ENCODE data around the gene KCNMB4. TPM values are rescaled to one million over a fixed set of nuclear protein-coding genes. Genes with fewer than 3 reads are reported as not detected.

Gene KCNMB4
- total and polyA plus RNA-seq, 7 experiments from 2014 or later: 0.31 to 1.9 (median 1.4) TPM

DNA sequence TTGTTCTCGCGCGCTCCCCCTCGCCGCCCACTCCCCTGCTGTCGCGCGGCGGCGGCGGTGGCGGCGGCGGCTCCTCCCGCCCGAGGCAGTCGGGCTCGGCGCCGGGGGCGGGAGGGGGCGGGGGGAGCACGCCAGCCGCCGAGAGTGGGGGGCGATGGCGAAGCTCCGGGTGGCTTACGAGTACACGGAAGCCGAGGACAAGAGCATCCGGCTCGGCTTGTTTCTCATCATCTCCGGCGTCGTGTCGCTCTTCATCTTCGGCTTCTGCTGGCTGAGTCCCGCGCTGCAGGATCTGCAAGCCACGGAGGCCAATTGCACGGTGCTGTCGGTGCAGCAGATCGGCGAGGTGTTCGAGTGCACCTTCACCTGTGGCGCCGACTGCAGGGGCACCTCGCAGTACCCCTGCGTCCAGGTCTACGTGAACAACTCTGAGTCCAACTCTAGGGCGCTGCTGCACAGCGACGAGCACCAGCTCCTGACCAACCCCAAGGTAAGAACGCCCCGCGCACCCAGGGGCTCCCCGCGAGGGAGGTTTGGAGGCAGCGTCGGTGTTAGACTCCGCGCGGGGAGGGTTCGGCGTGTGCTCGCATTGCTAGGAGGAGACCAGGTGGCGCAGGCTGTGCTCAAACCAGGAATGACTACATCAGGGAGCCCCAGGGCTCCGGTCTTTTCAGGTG, 629 bp downstream of the KCNMB4 start:
- Mint-ChIP-seq H3K4me3 (peak overlapping the region; percentile 94 to 99 (median 97)), H3K27me3 (peaks cover 0 to 53% (median 0%) of the 10 kb centered on the region in 5 donors), H3K9me3 (no peaks in the 10 kb centered on the region), H3K4me1 (peaks cover 12 to 41% (median 34%) of the 10 kb centered on the region in 7 donors), H3K27ac (peak overlapping the region; percentile 58 to 91 (median 89)), H3K36me3 (peaks cover 0 to 5% (median 0%) of the 10 kb centered on the region in 5 donors)
- Histone ChIP-seq H3K27ac (ENCODE audit: low read depth, low read length) (peak overlapping the region; percentile 71), H3K4me3 (ENCODE audit: low read length) (peak overlapping the region; percentile 70), H3K36me3 (ENCODE audit: control insufficient read depth in 2 of 3, insufficient read depth in 3 of 3, low read length in 3 of 3) (peaks cover 0 to 4% (median 0%) of the 10 kb centered on the region in 3 experiments), H3K4me1 (ENCODE audit: control insufficient read depth in 2 of 2, insufficient read depth in 2 of 2, low read length in 2 of 2) (peaks cover 16 to 19% of the 10 kb centered on the region in 2 donors), H3K9me3 (ENCODE audit: control insufficient read depth in 2 of 3, low read length in 3 of 3) (no peaks in the 10 kb centered on the region), H3K27me3 (ENCODE audit: control insufficient read depth in 2 of 2, insufficient read depth in 2 of 2, low read length in 2 of 2) (peaks cover 0 to 4% of the 10 kb centered on the region in 2 donors)
- peak; percentile 72 for ATAC-seq
- CTCF ChIA-PET: interaction anchor here (0.6 to 1.1 kb wide), 2 partner anchors 122 to 440 kb away, joined by 3 to 4 read pairs; no protein-coding TSS in a partner anchor
- POLR2A ChIA-PET: interaction anchor here (0.6 to 3.0 kb wide), 5 partner anchors 23 to 378 kb away, joined by 3 to 13 read pairs (median 4); no protein-coding TSS in a partner anchor
- intact Hi-C loops (cut with micrococcal nuclease): loop anchor here (1.0 to 10.0 kb wide), 12 partner anchors 8 to 1471 kb away; partner anchors contain the start of genes CCT2 (in 2 of the 2), CNOT2 (in 2 of the 2), RAB3IP (in 2 of the 2) and CPSF6 (in 1 of the 2)
- DNase-seq: peak; percentile 46 to 81 (median 71)

DNA sequence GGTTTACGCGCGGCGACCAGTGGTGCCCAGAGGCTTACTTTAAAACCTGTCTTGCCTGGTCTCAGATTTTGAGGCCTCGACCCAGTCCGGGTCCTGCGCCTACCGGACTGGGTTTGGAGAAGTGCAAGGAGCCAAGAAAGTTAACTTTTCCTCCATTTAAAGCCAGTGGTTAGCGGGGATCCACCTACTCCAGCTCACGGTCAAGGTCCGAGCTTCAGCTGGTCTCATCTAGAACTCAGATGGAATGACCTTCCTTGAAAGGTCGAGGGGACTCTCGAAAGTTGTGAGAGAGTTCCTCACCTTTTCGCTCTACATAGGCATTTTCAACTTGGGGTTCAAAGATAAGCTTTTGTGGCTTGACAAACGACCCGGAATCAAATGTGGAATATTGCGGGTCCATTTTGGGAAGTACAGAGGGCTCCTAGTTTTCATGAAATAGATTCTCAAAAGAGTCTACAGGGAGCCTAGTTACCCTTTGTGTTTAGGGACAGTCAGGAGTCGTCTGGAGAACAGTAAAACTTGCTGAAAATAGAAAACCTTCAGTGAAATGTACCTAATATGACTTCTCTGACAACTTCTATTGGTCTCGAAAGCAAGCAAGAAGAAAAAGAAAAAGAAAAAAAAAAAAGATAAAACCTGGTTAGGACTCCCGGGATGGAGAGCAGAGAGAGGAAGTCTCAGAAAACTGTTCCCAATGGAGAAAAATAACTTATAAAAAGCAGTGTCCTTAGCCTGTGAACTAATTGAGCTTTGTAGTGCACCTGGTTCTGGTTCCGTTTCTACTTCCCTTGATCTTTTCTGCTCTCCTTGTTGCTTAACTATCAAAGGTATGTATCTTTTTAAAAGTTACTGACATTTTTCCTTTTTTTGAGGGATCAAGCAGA, 1.4 kb downstream of the KCNMB4 start:
- CTCF ChIA-PET: no interaction called here
- Histone ChIP-seq H3K4me3 (ENCODE audit: low read length) (peak overlapping the region; percentile 70), H3K4me1 (ENCODE audit: control insufficient read depth in 2 of 2, insufficient read depth in 2 of 2, low read length in 2 of 2) (peaks cover 16 to 19% of the 10 kb centered on the region in 2 donors)

DNA sequence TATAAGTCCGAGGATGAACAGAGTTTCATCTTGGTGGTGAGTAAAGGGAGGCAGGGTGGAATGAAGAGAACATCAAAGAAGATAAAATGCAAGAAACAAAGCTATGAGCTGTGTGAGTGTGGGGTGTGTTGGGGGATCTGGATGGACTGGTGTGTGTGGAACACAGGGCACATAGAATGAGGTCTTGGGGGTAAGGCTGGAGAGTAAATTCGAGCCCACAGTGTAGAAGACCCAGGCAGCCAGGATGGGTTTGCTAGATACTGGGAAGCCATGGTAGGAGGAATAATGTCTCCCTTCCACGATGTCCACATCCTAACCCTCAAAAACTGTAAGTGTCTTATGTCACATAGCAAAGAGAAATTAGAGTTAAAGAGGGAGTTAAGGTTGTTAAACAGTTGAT, 6.8 kb downstream of the KCNMB4 start:
- H3K4me3 ChIP-seq (ENCODE audit: low read length): no peak overlapping the region
- DNase-seq (no peak), ATAC-seq (no peak)
- H3K27ac Mint-ChIP-seq: no peak overlapping the region
- POLR2A ChIA-PET: no interaction called here
- peaks cover 0 to 7% (median 0%) of the 10 kb centered on the region in 11 donors for H3K9me3 Mint-ChIP-seq
- H3K4me1 ChIP-seq (ENCODE audit: control insufficient read depth in 2 of 2, insufficient read depth in 2 of 2, low read length in 2 of 2): peaks cover 0 to under 1% of the 10 kb centered on the region in 2 donors
- peaks cover 0 to 7% (median under 1%) of the 10 kb centered on the region in 7 donors for H3K4me1 Mint-ChIP-seq
- no peak overlapping the region for H3K4me3 Mint-ChIP-seq
- no peaks in the 10 kb centered on the region for H3K9me3 ChIP-seq (ENCODE audit: control insufficient read depth in 2 of 3, low read length in 3 of 3)
- H3K36me3 Mint-ChIP-seq: peaks cover 0 to 11% (median 9%) of the 10 kb centered on the region in 5 donors
- no peak overlapping the region for H3K27ac ChIP-seq (ENCODE audit: low read depth, low read length)
- CTCF ChIA-PET: no interaction called here
- H3K27me3 ChIP-seq (ENCODE audit: control insufficient read depth in 2 of 2, insufficient read depth in 2 of 2, low read length in 2 of 2): no peaks in the 10 kb centered on the region
- intact Hi-C loops (cut with micrococcal nuclease): no loop called here
- H3K27me3 Mint-ChIP-seq: peaks cover 0 to 11% (median 0%) of the 10 kb centered on the region in 5 donors
- H3K36me3 ChIP-seq (ENCODE audit: control insufficient read depth in 2 of 3, insufficient read depth in 3 of 3, low read length in 3 of 3): no peaks in the 10 kb centered on the region

More for the DNA sequence above, 1.4 kb downstream of the KCNMB4 start:
- Mint-ChIP-seq H3K27me3 (peaks cover 0 to 45% (median 0%) of the 10 kb centered on the region in 5 donors), H3K4me3 (peak overlapping the region; percentile 94 to 99 (median 97)), H3K9me3 (peaks cover 0 to 4% (median 0%) of the 10 kb centered on the region in 11 donors), H3K27ac (peak overlapping the region in 8 of 9 donors; percentile 82 to 91 (median 89)), H3K4me1 (peaks cover 12 to 41% (median 34%) of the 10 kb centered on the region in 7 donors), H3K36me3 (peaks cover 0 to 7% (median 0%) of the 10 kb centered on the region in 5 donors)
- peak in 1 of 9 donors; percentile 2 for DNase-seq
- POLR2A ChIA-PET: interaction anchor here (0.6 to 3.0 kb wide), 4 partner anchors 24 to 379 kb away, joined by 3 to 13 read pairs (median 6); no protein-coding TSS in a partner anchor
- intact Hi-C loops (cut with micrococcal nuclease): loop anchor here (2.0 to 10.0 kb wide), 10 partner anchors 35 to 1470 kb away; partner anchors contain the start of genes CCT2 (in 2 of the 2), RAB3IP (in 2 of the 2), CPSF6 (in 1 of the 2) and FRS2 (in 1 of the 2)
- Histone ChIP-seq H3K36me3 (ENCODE audit: control insufficient read depth in 2 of 3, insufficient read depth in 3 of 3, low read length in 3 of 3) (peaks cover 0 to 4% (median 0%) of the 10 kb centered on the region in 3 experiments), H3K27ac (ENCODE audit: low read depth, low read length) (peak overlapping the region; percentile 71), H3K27me3 (ENCODE audit: control insufficient read depth in 2 of 2, insufficient read depth in 2 of 2, low read length in 2 of 2) (peaks cover 0 to 4% of the 10 kb centered on the region in 2 donors), H3K9me3 (ENCODE audit: control insufficient read depth in 2 of 3, low read length in 3 of 3) (no peaks in the 10 kb centered on the region)
- ATAC-seq: no peak

GRCh38 chr12:70379846-70380245, 13.8 kb downstream of the KCNMB4 start:
- Histone ChIP-seq H3K4me1 (ENCODE audit: control insufficient read depth in 2 of 2, insufficient read depth in 2 of 2, low read length in 2 of 2) (no peaks in the 10 kb centered on the region), H3K27me3 (ENCODE audit: control insufficient read depth in 2 of 2, insufficient read depth in 2 of 2, low read length in 2 of 2) (no peaks in the 10 kb centered on the region), H3K9me3 (ENCODE audit: control insufficient read depth in 2 of 3, low read length in 3 of 3) (no peaks in the 10 kb centered on the region), H3K27ac (ENCODE audit: low read depth, low read length) (no peak overlapping the region), H3K4me3 (ENCODE audit: low read length) (no peak overlapping the region), H3K36me3 (ENCODE audit: control insufficient read depth in 2 of 3, insufficient read depth in 3 of 3, low read length in 3 of 3) (no peaks in the 10 kb centered on the region)
- no peak overlapping the region for H3K27ac Mint-ChIP-seq
- no peak overlapping the region for H3K4me3 Mint-ChIP-seq
- peaks cover 0 to 9% (median 0%) of the 10 kb centered on the region in 7 donors for H3K4me1 Mint-ChIP-seq
- no peak for DNase-seq
- H3K27me3 Mint-ChIP-seq: peaks cover 0 to 2% (median 0%) of the 10 kb centered on the region in 5 donors
- ChIA-PET POLR2A (no interaction called here), CTCF (no interaction called here)
- H3K36me3 Mint-ChIP-seq: peaks cover 0 to 23% (median 12%) of the 10 kb centered on the region in 5 donors
- H3K9me3 Mint-ChIP-seq: peaks cover 0 to 10% (median 3%) of the 10 kb centered on the region in 11 donors
- no peak for ATAC-seq
- intact Hi-C loops (cut with micrococcal nuclease): no loop called here

DNA sequence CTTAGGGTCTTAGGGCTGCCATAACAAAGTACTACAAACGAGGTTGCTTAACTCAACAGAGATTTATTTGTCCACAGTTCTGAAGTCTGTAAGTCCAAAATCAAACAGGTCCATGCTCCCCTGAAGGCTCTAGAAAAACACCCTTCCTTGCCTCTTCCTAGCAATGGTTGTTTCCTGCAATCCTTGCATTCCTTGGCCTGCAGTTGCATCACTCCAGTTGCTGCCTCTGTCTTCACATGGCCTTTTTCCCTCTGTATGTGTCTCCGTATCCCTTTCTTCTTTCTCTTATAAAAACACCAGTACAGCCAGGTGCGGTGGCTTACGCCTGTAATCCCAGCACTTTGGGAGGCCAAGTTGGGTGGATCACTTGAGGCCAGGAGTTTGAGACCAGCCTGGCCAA, 17.4 kb downstream of the KCNMB4 start:
- no peaks in the 10 kb centered on the region for H3K27me3 Mint-ChIP-seq
- Histone ChIP-seq H3K9me3 (ENCODE audit: control insufficient read depth in 2 of 3, low read length in 3 of 3) (no peaks in the 10 kb centered on the region), H3K27me3 (ENCODE audit: control insufficient read depth in 2 of 2, insufficient read depth in 2 of 2, low read length in 2 of 2) (no peaks in the 10 kb centered on the region), H3K4me1 (ENCODE audit: control insufficient read depth in 2 of 2, insufficient read depth in 2 of 2, low read length in 2 of 2) (no peaks in the 10 kb centered on the region), H3K4me3 (ENCODE audit: low read length) (no peak overlapping the region), H3K27ac (ENCODE audit: low read depth, low read length) (no peak overlapping the region), H3K36me3 (ENCODE audit: control insufficient read depth in 2 of 3, insufficient read depth in 3 of 3, low read length in 3 of 3) (no peaks in the 10 kb centered on the region)
- H3K4me3 Mint-ChIP-seq: no peak overlapping the region
- DNase-seq (no peak), ATAC-seq (no peak)
- H3K36me3 Mint-ChIP-seq: peaks cover 0 to 20% (median 8%) of the 10 kb centered on the region in 5 donors
- CTCF ChIA-PET: no interaction called here
- POLR2A ChIA-PET: no interaction called here
- peaks cover 0 to 16% (median 0%) of the 10 kb centered on the region in 11 donors for H3K9me3 Mint-ChIP-seq
- intact Hi-C loops (cut with micrococcal nuclease): no loop called here
- peaks cover 0 to 9% (median 0%) of the 10 kb centered on the region in 7 donors for H3K4me1 Mint-ChIP-seq
- no peak overlapping the region for H3K27ac Mint-ChIP-seq

DNA sequence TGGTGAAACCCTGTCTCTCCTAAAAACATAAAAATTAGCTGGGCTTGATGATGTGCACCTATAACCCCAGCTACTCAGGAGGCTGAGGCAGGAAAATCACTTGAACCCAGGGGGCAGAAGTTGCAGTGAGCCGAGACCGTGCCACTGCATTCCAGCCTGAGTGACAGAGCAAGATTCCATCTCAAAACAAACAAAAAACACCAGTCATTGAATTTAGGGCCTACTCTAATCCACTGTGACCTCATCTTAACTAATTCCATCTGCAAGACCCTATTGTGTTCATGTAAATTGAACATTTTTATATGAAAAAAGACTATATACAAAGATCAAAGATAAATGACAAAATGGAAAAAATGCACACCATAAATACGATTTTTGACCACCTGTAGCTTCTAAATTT, 17.8 kb downstream of the KCNMB4 start:
- intact Hi-C loops (cut with micrococcal nuclease): no loop called here
- Histone ChIP-seq H3K36me3 (ENCODE audit: control insufficient read depth in 2 of 3, insufficient read depth in 3 of 3, low read length in 3 of 3) (no peaks in the 10 kb centered on the region), H3K9me3 (ENCODE audit: control insufficient read depth in 2 of 3, low read length in 3 of 3) (no peaks in the 10 kb centered on the region), H3K27me3 (ENCODE audit: control insufficient read depth in 2 of 2, insufficient read depth in 2 of 2, low read length in 2 of 2) (no peaks in the 10 kb centered on the region), H3K27ac (ENCODE audit: low read depth, low read length) (no peak overlapping the region), H3K4me1 (ENCODE audit: control insufficient read depth in 2 of 2, insufficient read depth in 2 of 2, low read length in 2 of 2) (no peaks in the 10 kb centered on the region), H3K4me3 (ENCODE audit: low read length) (no peak overlapping the region)
- CTCF ChIA-PET: no interaction called here
- POLR2A ChIA-PET: no interaction called here
- peaks cover 0 to 9% (median 0%) of the 10 kb centered on the region in 7 donors for H3K4me1 Mint-ChIP-seq
- no peak for ATAC-seq
- no peaks in the 10 kb centered on the region for H3K27me3 Mint-ChIP-seq
- no peak overlapping the region for H3K4me3 Mint-ChIP-seq
- DNase-seq: no peak
- peaks cover 0 to 16% (median 2%) of the 10 kb centered on the region in 11 donors for H3K9me3 Mint-ChIP-seq
- peaks cover 0 to 24% (median 12%) of the 10 kb centered on the region in 5 donors for H3K36me3 Mint-ChIP-seq
- no peak overlapping the region for H3K27ac Mint-ChIP-seq
